AG09309 (cell line): ENCODE data around the gene KCTD1.

Experiments
- DNase-seq: peaks from one replicate; pipeline ENCODE4 v3.0.0-alpha.2; 2010; ENCODE audit warnings: low read depth
- H3K4me3 ChIP-seq: 2 replicates; pipeline ENCODE4 v1.5.1; 2011; ENCODE audit warnings: mild to moderate bottlenecking, low read depth, low read length, moderate library complexity; ENCODE audit not compliant: control insufficient read depth
- TF ChIP-seq, protein P1 (sequence below): IDR thresholded peaks from 2 replicates; pipeline ENCODE4 v1.5.1; 2011; ENCODE audit warnings: mild to moderate bottlenecking, low read depth, low read length, inconsistent platforms; ENCODE audit not compliant: insufficient read depth, control insufficient read depth; ENCODE audit errors: missing control alignments

The KCTD1 gene

DNA sequence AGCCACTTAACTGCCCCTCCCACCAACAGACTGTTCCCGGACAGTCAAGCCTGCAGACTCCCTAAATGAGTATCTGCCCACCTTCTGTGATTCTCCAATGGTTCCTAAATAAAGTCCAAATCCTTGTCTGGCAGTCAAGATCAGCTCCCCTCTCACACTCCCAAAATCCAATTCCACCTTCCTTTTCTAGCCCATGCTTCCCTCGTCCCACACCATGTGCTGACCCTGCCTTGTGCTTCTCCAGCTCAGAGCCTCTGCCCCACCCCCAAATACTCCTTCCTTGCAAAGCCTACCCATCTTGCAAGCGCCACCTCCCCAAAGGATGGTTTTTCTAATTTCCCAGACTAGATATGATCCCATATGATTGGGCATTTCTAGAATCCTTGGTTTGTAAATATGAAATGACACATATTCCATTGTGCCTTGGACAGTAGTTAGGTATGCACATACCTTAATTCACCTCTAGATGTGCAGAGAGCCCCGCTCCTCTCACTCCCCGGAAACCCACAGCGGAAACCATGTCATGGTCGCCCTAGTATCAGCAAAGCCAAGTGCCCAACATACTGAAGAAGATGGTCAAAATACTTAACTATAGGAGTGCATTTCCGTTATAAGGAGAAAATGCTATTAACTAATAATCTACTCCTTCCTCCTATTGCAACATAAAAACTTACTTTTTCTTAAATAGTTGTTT is 97.2 kb downstream of the KCTD1 start:
- TF ChIP-seq, protein P1, sequence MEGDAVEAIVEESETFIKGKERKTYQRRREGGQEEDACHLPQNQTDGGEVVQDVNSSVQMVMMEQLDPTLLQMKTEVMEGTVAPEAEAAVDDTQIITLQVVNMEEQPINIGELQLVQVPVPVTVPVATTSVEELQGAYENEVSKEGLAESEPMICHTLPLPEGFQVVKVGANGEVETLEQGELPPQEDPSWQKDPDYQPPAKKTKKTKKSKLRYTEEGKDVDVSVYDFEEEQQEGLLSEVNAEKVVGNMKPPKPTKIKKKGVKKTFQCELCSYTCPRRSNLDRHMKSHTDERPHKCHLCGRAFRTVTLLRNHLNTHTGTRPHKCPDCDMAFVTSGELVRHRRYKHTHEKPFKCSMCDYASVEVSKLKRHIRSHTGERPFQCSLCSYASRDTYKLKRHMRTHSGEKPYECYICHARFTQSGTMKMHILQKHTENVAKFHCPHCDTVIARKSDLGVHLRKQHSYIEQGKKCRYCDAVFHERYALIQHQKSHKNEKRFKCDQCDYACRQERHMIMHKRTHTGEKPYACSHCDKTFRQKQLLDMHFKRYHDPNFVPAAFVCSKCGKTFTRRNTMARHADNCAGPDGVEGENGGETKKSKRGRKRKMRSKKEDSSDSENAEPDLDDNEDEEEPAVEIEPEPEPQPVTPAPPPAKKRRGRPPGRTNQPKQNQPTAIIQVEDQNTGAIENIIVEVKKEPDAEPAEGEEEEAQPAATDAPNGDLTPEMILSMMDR: no peak
- DNase-seq: no peak
- H3K4me3 ChIP-seq: no peak overlapping the region

DNA sequence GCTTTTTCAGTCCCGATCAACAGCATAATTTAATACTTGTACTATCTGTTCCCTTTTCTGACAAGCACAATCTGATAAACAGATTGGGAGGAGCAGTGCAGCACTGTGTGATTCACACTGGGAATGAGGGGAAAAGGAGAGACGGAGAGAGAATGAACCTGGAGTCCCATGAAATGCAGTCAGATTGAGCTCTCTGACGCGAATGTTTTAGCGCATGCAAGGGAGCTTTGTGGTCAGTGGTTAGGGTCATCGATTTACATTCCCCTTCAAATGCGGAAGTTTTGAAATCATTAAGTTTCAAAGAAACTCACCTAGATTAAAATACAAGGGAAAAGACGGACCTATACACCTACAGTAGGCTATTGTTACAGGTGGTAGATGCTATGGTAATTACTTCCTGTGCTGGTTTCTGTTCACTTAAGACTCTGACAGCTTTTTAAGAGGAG is 99.6 kb downstream of the KCTD1 start:
- H3K4me3 ChIP-seq: no peak overlapping the region
- no peak for DNase-seq
- TF ChIP-seq, protein P1: no peak

DNA sequence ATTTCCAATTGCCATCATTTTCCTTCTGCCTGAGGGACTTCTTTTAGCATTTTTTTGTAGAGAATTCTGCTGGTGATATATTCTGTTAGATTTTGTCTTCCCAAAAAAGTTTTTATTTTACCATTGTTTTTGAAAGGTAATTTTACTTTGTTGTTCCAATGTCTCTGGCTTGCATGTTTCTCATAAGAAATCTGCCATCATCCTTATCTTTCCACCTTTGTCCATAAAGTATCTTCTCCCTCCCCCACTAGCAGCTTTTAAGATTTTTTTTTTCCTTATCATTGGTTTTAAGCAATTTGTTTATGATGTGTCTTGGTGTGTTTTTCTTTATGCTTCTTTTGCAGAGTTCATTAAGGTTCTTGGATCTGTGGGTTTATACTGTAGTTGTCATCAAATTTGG is 104.5 kb downstream of the KCTD1 start:
- no peak for DNase-seq
- TF ChIP-seq, protein P1: no peak
- H3K4me3 ChIP-seq: no peak overlapping the region

DNA sequence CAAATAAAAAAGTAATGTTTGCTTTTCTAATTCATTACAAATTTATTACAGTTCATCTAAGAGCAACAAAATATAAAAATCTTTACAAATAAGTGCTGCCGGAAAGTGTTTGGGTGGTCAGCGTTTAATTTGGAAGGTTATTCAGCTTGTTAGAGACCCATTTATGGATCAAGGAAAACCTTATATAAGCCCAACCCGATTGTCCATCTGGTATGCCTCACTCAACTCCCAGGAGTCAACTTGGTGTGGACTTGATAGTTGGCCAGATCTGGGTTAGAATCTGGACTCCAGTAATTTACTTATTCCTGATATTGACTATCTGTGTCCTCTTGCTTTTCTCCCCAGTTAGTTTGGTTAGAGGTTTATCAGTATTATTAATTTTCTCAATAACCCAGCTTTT is 106.2 kb downstream of the KCTD1 start:
- no peak overlapping the region for H3K4me3 ChIP-seq
- TF ChIP-seq, protein P1: no peak
- no peak for DNase-seq

DNA sequence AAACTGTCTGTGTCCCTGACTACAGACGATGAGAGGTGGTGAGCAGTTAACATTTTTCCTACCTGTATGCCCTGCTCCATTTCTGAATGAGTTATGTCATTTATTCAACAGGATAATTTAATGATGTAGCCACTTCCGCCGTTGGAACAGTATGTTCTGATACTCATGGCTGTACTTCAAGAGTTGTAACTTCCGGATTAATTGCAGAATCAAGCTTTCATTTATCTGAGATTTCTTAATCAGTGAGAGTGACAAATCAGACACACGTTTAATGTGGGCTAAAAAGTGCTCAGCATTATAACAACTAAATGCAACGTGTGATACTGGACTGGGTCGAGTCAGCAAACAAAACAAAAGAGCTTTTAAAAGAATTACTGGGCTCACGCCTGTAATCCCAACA is 107.7 kb downstream of the KCTD1 start:
- TF ChIP-seq, protein P1: no peak
- no peak for DNase-seq
- no peak overlapping the region for H3K4me3 ChIP-seq

DNA sequence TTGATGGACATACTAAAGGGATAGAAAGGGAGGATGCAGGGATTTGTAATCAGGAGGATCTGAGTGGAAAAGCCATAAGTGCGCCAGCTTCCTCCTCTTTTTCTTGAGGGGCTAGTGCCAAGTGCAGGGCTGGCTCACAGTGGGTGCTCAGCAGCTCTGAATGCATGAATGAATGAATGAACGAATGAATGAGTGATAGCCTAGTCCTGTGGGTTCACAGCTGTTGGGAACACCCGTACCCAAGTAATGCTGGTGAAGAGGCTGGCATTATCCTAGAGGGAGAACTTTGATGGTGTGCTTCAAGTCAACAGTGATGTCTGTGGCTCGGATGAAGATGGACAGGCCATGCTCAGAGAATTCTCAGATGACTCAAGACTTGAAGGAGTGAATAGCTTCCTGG is 108.8 kb downstream of the KCTD1 start:
- TF ChIP-seq, protein P1: no peak
- no peak overlapping the region for H3K4me3 ChIP-seq
- no peak for DNase-seq
